GM12872 (cell line): Measurements from ENCODE around the gene DUSP7.

ENCODE experiments used
- TF ChIP-seq, protein P1 (sequence below): IDR thresholded peaks from 3 replicates; pipeline ENCODE4 v1.5.1; 2011; ENCODE audit warnings: low read depth, mild to moderate bottlenecking, low read length, moderate library complexity; ENCODE audit not compliant: insufficient read depth

Gene DUSP7

GRCh38 chr3:52006017-52006819, 50.2 kb downstream of the DUSP7 start:
- TF ChIP-seq, protein P1, sequence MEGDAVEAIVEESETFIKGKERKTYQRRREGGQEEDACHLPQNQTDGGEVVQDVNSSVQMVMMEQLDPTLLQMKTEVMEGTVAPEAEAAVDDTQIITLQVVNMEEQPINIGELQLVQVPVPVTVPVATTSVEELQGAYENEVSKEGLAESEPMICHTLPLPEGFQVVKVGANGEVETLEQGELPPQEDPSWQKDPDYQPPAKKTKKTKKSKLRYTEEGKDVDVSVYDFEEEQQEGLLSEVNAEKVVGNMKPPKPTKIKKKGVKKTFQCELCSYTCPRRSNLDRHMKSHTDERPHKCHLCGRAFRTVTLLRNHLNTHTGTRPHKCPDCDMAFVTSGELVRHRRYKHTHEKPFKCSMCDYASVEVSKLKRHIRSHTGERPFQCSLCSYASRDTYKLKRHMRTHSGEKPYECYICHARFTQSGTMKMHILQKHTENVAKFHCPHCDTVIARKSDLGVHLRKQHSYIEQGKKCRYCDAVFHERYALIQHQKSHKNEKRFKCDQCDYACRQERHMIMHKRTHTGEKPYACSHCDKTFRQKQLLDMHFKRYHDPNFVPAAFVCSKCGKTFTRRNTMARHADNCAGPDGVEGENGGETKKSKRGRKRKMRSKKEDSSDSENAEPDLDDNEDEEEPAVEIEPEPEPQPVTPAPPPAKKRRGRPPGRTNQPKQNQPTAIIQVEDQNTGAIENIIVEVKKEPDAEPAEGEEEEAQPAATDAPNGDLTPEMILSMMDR: no peak

DNA sequence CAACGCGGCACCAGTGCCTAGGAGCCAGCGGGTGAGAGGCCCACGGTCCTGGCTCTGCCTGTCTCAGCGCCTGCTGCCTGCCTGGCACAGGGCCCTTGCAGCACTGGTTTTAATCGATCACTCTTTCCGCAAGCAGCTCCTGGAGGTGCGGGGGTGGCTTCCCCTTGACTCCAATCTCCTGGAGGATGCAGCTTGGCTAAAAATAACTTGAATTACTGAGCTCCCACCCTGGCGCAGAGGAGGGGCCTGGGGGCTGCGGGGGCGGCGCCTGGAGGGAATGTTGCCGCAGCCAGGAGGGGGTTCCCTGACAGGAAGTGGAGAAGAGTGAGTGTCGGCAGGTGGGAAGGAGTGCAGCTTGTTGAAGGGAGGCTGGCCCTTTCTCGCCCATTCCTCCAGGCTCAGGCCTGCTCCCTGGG, 50.8 kb downstream of the DUSP7 start:
- TF ChIP-seq, protein P1: no peak

DNA sequence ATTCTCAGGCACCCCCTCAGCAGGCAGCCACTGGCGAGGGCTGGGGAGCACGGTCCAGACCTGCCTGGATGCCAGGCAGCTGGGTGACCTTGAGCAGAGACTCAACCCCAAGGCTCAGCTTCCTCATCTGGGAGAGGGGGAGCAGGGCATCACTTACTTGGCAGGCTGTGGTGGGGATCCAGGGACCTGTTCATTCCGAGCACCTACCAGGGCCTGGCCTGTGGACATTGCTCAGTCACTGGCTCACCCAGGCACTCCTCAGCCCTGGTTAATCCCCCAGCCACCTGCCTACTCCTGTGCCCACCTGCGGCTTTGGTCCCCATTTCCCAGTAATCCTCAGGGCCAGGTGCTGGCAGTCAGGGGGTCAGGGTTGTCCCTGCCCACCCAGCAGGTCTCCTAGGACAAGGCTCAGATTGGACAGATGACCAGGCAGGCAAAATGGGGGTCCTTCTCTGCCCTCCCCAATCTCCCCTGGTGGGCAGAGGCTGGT, 51.4 kb downstream of the DUSP7 start:
- TF ChIP-seq, protein P1: no peak

DNA sequence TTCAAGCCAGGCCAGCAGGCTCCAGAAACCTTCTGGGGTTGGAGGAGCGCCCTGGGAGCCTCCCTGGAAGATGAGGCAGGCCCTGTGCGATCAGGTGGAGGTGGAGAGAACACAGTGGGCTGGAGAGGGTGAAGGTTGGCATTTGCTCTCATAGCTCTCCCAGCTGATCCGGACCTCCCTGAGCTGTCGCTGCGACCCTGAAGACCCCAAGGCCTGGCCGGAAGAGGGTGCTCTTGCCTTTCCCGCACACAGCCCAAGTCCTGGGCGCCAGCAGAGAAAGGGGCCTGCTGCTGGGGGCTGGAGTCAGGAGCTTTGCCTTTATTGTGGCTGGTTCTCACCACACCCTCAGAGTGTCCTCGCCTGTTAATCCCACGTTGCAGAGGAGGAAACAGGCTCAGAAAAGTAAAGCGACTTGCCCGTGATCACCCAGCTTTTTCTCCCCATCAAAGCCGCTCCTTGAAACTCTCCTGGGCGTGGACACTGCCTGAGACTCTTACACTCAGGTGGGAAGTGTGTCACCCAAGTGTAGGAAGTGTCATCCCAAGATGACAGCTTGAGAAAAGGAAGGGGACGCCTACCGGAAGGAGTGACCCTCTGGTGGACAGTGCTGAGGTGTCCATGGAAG, 52.1 kb downstream of the DUSP7 start:
- TF ChIP-seq, protein P1: peak; percentile 61

GRCh38 chr3:52002748-52003147, 53.6 kb downstream of the DUSP7 start:
- TF ChIP-seq, protein P1: no peak

- TF ChIP-seq, protein P1: peak; percentile 96
These were observed 54.9 kb downstream of the DUSP7 start for GRCh38 chr3:52001443-52001974.

GRCh38 chr3:51999846-52000245, 56.5 kb downstream of the DUSP7 start:
- TF ChIP-seq, protein P1: no peak
